Epithelial cell of proximal tubule (primary cell): ENCODE results near the gene NUDT1. TPM values are rescaled to one million over a fixed set of nuclear protein-coding genes. Genes with fewer than 3 reads are reported as not detected.
"Not testable (repeated sequence)": the region's sequence is repeated elsewhere in the genome, so short reads cannot be mapped to it uniquely, and the experiment has no call there.

Experiments used
- DNase-seq: peaks from one replicate; pipeline ENCODE4 v3.0.0-alpha.2; 2011; ENCODE audit warnings: low read depth
- H3K4me3 ChIP-seq: 2 replicates; pipeline ENCODE4 v1.5.1; 2011; ENCODE audit warnings: low read depth, mild to moderate bottlenecking, low read length
- total RNA-seq: library from RNA; depleted of rRNA; stranded (reverse); fragments of >200 nt; gene quantifications from 2 replicates; pipeline ENCODE4 v1.2.3, GENCODE V29; 2015
- TF ChIP-seq, protein P1 (sequence below): conservative IDR thresholded peaks from 2 replicates; pipeline ENCODE4 v1.5.1; 2012; ENCODE audit warnings: low read depth, mild to moderate bottlenecking, low read length

NUDT1 gene
- total RNA-seq, 1 donor from 2014 or later = 39.1 TPM

DNA sequence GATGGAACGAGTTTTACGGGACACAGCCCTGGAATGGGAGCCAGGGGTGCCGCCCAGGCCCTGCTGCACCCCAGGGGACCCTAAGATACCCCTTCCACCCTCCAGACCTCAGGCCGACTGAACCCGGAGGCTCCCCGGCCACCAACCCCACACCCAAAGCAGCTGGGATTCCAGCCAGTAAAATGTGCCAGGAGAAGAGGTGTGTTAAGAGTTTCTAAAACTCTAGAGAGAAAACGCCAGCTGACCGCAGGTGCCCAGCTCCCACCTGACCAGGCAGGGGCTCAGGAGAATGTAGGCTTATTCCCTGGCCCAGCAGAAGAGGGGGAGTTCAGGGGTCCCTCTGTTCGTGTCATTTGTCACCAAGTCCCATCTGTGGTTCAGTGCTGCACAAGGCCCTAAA, 17.5 kb downstream of the NUDT1 start:
- TF ChIP-seq, protein P1, sequence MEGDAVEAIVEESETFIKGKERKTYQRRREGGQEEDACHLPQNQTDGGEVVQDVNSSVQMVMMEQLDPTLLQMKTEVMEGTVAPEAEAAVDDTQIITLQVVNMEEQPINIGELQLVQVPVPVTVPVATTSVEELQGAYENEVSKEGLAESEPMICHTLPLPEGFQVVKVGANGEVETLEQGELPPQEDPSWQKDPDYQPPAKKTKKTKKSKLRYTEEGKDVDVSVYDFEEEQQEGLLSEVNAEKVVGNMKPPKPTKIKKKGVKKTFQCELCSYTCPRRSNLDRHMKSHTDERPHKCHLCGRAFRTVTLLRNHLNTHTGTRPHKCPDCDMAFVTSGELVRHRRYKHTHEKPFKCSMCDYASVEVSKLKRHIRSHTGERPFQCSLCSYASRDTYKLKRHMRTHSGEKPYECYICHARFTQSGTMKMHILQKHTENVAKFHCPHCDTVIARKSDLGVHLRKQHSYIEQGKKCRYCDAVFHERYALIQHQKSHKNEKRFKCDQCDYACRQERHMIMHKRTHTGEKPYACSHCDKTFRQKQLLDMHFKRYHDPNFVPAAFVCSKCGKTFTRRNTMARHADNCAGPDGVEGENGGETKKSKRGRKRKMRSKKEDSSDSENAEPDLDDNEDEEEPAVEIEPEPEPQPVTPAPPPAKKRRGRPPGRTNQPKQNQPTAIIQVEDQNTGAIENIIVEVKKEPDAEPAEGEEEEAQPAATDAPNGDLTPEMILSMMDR = no peak
- DNase-seq = no peak

GRCh38 chr7:2260820-2261219, 18.8 kb downstream of the NUDT1 start:
- TF ChIP-seq, protein P1 = no peak
- H3K4me3 ChIP-seq = no peak overlapping the region
- DNase-seq = peak; percentile 13

More for the DNA sequence above, 17.5 kb downstream of the NUDT1 start:
- H3K4me3 ChIP-seq = no peak overlapping the region

DNA sequence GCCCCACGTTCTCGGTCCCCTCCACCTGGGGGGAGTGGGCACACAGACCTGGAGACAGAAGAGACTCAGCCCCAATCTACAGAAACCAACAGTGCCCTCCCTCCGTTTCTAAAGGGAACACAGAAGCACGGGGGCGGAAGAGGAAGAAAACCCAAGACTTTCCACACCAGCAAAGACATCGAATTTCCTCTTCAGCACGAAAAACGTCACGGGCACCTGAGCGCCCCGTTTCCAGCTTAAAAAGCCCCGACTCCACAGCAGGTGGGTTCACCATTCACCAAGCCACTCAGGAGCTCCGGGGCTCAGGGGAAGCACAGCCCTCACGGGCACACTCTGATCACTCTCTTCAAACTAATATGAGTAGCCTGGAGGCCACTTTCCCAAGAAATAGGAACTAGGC, 19.6 kb downstream of the NUDT1 start:
- TF ChIP-seq, protein P1 = no peak
- H3K4me3 ChIP-seq = no peak overlapping the region
- no peak for DNase-seq

DNA sequence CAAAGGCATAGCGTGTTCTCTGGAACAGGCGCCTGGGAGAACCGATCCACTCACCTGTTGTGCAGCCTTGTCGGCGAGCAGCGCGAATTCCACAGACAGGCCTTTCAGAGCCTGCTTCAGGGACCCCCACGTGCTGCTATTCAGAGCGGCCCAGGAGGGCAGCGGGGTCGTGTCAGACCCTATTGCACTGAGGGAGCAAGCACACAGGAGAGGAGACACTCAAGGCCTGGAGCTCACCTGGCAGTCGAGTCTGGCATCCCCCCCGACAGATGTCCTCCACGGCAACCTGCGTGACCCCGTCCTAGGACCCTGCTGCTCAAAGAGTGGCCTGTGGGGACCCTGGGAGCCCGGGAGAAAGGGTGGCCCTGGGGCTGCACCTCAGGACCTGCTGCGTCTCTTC, 21.1 kb downstream of the NUDT1 start:
- H3K4me3 ChIP-seq = no peak overlapping the region
- no peak for DNase-seq
- TF ChIP-seq, protein P1 = no peak

DNA sequence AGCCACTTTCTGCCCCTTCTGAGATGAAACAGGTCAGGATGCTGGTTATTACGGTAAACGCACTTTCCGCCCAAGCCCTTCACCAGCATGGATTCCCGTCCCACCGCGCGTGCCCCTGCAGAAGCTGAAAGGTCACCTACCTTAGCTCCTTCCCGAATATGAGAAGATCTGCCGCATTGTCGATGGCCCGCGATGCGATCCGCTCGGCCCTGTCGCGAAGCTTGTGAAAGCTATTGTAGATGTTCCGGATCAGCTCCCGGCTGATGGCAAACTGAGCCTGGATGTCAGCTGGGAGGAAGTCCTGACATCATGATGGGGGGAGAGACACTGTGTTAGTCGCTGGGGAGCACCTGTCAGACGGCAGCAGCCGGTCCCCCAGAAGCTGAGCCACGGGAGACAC, 22.1 kb downstream of the NUDT1 start:
- no peak overlapping the region for H3K4me3 ChIP-seq
- no peak for DNase-seq
- TF ChIP-seq, protein P1 = no peak

- no peak for DNase-seq
- TF ChIP-seq, protein P1 = no peak
- H3K4me3 ChIP-seq = no peak overlapping the region
Measured at GRCh38 chr7:2266911-2267310, 24.9 kb downstream of the NUDT1 start.

- DNase-seq, H3K4me3 ChIP-seq: not testable (repeated sequence)
Measured at GRCh38 chr7:2269089-2269990, 27.3 kb downstream of the NUDT1 start.
